NCI-H1105 (cell line): ENCODE data around the gene HS6ST2.
"Not testable (repeated sequence)": the region's sequence is repeated elsewhere in the genome, so short reads cannot be mapped to it uniquely, and the experiment has no call there.

ENCODE experiments used
- DNase-seq: peaks from one replicate; lab custom pipeline; 2025; lab: John Stamatoyannopoulos, UW

Gene HS6ST2

DNA sequence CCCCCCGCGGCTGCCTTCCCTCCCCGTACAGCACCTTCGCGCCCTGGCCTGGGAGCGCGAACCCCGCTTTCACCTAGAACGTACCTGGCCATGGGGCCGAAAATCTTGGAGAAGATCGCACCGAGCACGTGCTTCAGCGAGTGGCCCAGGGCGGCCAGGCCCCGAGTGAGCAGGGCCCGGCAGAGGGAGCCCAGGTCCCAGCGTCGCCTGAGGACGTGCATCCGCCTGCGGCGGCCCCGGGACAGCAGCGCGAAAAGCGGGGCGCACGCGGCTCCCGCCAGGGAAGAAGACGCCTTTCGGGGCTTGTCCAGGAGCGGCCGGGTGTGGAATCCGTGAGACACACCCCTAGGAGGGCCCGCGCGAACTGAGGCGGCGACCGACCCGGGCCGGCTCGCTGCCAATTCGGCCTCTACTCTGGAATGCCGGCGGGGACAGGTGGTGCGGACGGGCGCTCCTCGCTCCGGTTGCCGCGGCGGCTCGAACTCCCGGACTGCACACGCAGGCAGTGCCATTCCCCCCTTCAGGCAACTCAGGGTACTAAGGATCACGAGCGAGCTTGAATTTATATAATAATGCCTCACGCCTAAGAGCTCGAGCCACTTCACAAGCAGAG, at the start of gene HS6ST2:
TSS of gene HS6ST2 (minus strand) at position 539 of the 613 bp plus-strand sequence.
- DNase-seq, result no peak

DNA sequence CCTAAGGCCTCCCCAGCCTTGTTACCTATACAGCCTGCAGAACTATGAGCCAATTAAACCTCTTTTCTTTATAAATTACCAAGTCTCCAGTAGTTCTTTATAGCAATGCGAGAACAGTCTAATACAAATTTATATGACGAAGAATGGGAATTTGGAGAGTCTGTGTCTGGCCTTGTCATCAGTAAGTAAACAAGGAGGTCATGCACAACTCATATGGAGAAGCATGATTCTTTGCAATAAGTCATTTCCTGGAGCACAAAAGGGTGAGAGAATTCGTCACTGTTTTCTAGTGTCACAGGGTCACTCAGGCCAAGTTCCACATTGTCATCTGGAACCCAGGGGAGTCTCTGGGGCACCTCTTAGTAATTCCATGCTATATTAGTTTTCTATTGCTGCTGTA, 49.0 kb upstream of the HS6ST2 start:
- no peak for DNase-seq

DNA sequence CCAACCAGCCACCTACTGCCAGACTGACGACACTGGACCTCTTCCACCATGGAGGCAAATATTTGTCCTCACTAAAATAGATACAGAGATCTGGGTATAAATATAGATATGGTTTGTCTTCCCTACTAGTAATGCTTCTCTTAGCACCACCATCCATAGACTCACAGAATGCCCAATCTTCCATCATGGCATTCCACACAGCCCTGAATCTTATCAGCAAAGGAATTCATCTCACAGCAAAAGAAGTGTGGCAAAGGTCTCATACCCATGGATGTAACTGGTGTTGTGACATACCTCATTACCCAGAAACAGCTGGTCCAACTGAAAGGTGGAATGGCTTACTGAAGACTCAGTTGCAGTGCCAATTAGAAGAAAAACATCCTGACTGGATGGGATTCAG, 47.2 kb upstream of the HS6ST2 start:
- no peak for DNase-seq

DNA sequence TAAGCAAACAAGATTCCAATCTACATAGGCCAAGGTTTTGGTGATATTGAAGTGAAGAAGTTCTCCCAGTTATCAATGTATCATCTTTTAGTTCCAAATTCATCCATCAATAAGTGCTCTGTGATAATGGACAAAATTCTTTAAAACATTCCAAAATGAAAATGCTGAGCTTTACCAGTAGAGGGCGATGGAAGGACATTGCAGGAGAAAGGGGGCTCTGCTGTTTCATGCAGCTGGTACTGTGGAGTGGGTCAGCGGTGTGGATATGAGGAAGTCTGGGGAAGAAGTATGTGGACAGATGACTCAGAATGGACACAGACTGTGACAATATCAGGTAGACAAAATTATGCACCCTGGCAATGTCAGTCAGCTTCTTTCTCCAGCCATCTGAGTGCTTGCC, 46.6 kb upstream of the HS6ST2 start:
- DNase-seq, result no peak

DNA sequence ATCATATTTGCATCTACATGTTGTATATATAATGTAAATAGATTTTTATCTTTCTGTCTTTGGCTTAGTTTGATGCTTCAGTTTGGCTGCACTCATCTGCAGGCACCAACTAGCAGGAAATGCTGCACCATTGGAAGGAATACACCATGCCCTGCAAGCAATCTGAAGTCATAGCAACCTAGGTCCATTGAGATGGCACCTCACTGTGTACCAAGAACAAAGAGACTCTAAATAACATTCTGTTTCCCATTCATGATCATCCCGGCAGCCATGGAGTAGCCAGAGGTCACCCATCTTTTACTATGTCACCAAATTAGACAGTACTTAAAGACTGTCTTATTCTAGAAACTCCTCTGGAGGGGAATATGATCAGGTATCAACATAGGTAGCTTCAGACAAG, 40.8 kb upstream of the HS6ST2 start:
- DNase-seq, result no peak

DNA sequence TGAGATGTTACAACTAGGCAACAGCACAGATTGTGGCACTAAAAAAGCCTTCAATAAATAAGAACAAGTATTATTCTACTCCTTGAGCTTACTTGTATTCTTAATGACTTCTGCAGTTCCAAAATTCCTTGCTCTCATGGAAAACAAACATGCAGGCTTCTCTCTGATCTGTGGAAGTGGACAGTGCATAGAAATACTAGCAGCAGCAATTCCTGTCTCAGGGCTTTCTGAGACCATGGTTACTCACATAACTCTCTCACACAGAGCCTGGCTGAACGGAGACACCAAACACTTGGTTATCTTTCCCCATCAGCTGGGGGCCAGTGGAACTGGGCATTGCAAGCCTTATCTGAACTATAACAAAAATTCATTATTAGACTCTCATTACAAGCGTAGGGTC, 32.4 kb upstream of the HS6ST2 start:
- no peak for DNase-seq

DNA sequence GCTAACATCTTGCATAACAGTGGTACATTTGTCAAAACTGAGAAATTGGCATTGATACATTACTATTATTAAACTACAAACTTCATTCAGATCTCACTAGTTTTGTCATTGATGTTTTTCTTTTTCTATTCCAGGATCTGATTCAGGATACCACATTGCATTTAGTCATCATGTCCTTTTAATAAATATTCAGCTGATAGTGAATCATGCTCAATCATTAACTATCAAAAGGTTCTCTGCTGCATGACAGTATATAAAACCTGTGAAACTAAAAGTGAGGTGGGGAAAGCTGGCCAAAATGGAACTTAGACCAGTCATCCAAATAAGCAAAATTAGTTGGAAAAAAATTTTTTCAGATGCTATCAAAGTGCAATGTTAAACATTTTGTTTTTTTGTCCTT, 28.1 kb upstream of the HS6ST2 start:
- DNase-seq, result no peak

DNA sequence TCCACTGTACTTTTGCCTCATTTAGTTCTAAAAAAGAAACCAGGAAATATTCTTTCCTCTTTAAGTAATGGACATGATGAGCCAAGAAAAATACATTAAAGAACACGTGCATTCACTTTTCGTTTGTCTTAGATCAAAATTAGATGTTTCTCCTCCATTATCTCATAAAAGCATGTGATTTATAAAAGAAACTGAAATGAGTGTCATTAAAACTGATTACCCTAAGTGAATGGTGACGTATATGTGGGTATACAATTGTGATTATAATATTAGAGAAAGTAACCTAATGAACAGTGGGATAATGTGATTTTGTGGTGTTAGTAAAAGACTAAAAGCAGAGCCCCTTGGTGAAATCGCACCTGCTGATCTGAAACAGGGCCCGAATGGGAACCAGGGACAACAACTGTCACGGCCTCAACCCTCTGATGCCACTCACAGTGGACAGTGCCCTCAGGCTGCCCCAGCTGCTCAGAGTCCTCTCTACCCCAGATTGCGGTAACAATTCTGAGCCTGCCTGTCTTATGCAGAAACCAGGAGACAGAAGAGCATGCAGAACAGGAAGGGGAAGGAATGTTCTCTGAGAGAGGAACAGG, 25.7 kb upstream of the HS6ST2 start:
- DNase-seq, result no peak

DNA sequence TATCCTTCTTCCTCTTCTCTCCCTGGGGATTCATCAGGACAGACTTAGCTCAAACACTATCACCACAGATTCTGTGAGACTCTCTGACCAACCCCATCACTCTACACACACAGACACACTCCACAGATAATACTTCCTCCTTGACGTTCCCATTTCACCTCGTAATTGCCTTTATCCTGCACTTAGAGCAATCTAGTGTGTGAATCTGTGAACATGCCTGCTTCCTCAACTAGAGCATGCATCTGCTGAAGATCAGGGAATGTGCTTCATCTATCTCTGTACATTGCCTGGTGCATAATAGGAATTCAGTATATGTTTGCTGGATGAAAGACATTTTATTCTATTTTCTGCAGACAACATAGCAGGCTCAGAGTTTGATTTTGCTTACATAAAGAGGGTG, 25.1 kb upstream of the HS6ST2 start:
- no peak for DNase-seq

DNA sequence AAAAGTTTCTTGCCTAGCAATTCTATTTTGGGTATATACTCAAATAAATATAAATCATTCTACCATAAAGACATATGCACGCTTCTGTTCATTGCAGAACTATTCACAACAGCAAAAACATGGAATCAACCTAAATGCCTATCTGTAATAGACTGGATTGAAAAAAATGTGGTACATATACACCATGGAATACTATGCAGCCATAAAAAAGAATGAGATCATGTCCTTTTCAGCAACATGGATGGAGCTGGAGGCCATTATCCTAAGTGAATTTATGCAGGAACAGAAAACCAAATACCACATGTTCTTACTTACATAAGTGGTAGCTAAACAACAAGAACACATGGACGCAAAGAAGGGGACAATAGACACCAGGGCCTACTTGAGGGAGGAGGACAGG, 21.6 kb upstream of the HS6ST2 start:
- DNase-seq, result not testable (repeated sequence)

DNA sequence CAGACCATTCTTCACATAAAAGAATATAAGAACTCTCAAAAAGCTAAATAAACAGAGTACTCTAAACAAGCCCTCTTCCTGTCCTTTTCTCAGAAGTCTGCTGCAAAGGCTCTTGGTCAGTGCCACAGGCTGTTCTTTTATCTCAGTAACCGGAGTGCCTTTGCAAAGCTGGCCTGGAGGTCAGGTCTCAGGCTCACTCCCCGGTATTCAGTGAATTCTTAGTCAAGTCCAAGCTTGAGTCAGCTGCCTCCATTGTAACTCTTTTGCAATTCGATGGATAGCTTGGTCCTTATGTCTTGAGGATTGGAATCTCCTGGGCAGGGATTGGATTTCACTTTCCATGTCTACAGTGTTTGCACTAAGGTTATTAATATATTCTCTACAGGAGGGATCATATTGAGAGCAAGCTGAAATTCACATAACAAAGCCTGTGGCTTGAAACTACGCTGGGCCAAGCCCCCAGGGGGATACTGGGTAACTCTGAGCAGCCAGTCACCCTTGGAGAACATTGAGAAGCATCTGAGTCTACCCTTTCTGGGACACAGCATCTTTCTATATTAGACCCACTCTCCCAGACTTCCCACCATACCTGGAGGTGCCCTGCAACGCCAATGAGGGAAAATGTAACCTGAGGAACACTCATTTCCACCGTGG, 10.0 kb upstream of the HS6ST2 start:
- no peak for DNase-seq

DNA sequence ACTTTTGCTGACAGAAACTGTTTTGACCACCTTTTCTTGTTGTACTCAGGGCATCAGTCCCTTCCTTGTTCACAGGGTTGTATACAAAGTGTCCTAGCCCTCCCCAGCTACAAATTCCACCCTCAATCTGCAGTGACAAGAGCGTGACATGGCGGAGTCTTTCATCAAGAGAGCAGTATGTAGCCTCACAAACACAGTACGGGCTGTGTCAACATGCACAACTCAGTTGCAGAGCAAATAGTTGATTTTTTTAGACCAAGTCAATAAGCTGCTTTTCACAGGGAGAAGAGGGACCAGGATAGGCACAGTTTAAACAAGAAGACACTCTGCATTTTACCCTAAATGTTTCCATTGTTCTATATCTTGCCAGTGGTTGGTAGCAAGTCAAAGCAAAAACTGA, 8.6 kb upstream of the HS6ST2 start:
- peak; percentile 29 for DNase-seq

DNA sequence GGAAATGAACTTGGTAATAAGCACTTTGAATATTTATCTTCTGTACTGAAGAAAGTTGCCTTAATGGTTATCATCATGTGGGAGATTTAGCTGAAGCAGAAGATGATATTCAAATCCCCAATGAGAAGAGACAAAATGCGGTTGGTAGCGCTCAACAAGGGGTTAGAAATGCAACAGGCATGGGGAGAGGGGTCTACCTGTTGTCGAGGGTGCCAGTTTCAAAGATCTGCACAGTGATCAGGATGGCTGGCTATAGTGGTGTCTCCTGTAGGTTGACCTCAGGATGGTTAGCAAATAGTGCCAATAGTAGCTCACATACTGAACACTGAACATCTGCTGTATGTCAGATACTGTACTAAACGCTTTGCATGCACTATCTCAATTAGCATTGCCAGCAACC, 7.0 kb upstream of the HS6ST2 start:
- no peak for DNase-seq

DNA sequence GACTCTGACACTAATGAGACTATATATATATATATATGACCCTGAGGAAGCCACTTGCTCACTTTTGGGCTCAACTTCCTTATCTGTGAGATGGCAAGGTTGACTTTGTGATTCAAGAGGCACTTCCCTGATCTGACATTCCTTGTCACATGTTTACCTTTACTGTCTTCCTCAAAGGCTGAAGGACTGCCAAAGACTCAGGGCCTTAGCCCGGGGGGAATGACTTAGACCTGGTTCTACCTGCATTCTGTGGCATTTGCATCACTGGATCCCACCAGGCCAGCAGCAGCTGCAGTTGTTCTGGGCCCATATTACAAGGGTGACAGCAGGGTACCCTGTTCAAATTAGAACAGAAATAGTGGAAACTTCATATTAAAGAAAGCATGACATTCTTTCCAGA, 3.1 kb upstream of the HS6ST2 start:
- DNase-seq, result no peak

DNA sequence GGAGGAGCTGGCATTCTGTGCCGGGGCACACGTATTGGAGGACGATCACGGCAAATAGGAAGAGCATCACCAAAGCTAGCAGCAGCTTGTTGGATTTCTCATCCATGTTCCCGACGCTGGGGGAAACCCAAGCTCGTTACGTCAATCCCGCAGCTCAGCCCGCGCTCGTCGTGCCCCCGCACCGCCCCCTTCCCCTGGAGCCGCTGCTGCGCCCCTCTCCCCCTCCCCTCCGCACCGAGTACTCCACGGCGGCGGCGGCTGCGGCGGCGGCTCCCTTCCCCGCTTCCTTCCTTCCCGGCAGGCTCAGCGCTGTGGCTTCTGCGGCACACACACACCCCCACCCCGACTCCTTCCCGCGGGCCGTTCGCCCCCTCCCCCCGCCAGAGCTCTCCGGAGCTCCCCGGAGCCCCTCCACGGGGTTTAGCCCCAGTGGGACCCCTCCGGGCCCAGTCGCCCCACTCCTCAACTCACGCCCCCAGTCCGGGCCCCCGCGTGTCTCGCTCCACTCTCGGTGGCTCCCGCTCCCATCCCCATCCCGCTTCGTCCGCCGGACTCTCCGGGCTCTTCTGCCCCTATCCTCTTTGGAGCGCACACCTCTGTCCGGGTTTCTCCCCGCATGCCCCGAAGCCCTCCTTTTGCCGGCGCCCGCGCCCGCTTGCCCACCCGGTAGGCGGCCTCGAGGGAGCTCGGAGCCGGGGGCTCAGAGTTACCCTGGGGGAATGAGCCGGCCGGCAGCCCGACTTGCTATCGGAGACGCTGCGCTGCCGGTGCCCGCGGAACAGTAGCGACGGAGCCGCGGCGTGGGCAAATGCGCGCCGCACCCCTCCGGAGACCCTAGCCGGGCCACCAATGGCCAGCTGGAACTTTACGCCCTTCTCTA, 978 bp downstream of the HS6ST2 start:
- no peak for DNase-seq

DNA sequence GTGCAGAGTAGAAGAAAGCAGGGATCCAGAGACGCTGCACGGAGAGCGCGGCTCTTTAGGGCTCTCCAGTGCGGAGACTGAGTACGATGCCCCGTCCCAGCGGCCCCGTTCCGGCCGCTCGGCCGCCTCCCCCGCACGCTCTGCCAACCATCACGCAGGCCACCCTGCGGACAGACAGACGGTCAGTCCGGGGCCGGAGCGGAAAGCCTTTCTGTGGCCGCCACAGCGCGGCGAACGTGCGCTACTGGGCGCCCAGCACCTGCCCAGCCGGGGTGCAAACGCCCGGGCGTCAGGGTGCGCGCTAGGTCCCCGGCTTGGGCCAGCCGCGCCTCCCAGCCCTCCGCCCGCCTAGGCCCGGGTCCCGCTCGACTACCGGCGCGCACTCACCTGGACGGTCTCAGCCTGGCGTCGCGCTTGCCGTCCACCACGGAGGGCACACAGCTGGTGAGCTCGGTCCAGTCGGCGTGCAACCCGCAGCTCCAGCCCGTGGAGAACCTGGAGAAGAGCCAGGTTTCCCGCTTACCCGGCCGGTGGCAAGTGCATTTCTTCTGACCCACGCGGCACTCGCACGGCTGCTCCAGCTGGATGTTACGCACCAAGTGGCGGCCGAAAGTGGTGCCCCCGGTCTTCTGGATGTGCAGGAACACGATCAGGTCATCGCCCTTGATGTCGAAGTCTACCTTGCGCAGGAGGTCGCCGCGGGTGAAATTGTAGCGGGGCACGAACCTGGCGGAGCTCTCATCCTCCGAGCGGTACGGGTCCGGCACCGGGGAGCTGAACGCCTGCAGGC, 1.8 kb downstream of the HS6ST2 start:
- no peak for DNase-seq

DNA sequence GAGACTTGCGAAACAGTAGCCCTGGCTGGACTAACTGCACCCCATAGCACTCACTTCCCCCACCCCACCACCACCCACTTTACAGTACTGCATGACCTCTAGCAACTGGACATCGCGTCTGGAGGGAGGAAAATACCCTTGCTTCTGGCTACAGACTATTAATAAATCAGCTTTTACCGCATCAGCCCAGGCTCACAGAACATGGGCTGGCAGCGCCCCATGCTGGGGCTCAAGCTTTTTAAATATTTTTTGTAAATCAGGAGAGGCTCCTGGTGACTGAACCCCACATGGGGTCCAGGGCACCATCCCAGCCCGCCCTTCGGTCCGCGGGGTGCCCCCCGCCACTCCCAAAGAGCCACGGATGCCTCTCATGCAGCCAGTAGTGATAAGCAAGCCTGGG, 2.7 kb downstream of the HS6ST2 start:
- DNase-seq, result no peak

DNA sequence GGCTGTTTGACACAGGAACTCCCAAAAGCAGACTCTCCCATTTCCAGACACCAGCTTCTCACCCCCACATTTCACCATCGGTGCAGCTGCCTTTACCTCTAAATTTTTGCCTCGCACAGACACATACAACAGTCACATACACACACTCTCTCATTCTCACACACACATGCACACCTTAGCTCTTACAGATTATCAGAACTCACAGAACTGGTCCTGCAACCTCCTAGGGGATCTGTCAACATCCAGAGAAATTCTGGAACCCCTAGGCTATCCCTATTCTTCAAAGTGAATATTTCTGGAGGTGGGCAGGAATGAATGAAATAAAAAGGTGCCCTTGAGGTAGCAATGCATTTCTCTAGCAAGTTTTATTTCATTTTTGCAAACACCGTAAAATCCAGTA, 4.1 kb downstream of the HS6ST2 start:
- DNase-seq, result no peak

DNA sequence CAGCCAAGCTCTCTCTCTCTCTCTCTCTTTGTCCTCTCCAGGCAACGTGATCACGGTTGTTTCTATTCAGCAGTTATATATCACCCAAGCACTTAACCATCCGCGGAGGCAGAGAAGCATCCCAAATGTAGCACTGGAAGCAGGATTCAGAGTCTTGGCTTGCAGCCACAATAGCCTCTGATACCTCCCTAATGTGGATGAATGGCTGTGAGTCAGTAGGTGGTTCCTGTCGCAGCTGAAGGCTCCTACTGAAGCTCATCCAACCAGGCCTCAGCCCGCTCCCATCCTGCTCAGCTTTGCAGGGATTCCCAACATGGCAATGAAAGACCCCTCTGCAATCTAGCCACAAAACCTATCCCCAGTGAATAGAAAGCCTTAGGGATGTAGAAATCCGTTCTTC, 5.1 kb downstream of the HS6ST2 start:
- DNase-seq, result peak; percentile 33

DNA sequence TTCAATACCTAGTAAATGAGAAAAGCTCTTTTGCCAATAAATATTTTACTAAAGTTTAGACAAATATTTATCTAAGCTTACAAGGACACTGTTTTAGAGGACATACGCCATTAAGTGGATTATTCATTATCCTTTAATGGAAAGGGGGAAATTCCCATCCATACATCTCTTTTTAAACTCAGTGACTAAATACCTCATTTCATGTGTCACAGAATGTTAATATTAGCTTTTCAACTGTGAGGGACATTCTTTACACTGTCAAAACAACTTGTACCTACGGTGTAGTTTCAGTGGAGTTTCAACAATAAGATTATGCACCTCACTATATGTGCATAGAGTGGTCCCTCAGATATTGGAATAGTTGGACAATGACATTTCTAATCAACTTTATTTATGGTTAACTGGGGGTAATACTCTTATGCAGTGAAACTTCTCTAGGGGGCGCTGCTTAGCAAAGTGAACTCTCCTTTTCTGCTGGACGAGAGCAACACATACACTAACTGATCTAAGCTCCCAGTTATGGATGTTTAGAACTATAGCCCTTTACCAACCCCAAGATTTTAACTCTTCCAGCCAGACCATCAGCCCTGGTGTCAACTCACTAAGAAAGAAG, 9.7 kb downstream of the HS6ST2 start:
- no peak for DNase-seq

DNA sequence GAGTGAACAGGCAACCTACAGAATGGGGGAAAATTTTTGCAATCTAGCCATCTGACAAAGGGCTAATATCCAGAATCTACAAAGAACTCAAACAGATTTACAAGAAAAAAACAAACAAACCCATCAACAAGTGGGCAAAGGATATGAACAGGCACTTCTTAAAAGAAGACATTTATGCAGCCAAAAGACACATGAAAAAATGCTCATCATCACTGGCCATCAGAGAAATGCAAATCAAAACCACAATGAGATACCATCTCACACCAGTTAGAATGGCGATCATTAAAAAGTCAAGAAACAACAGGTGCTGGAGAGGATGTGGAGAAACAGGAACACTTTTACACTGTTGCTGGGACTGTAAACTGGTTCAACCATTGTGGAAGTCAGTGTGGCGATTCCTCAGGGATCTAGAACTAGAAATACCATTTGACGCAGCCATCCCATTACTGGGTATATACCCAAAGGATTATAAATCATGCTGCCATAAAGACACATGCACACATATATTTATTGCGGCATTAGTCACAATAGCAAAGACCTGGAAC, 13.3 kb downstream of the HS6ST2 start:
- not testable (repeated sequence) for DNase-seq
